GM18861 (cell line): ENCODE data around the gene ATP4A.

Source experiments
- ATAC-seq: cut with Tn5 transposase; IDR thresholded peaks from one replicate; pipeline ENCODE4 v1.9.1; 2021; ENCODE audit not compliant: unreplicated experiment

ATP4A gene

GRCh38 chr19:35549879-35550523 is 13.5 kb downstream of the ATP4A start:
- no peak for ATAC-seq

- no peak for ATAC-seq
Observed at GRCh38 chr19:35549174-35549788, 14.2 kb downstream of the ATP4A start.

- no peak for ATAC-seq
Observed at GRCh38 chr19:35546532-35546931, 16.9 kb downstream of the ATP4A start.

GRCh38 chr19:35545855-35546381 is 17.5 kb downstream of the ATP4A start:
- peak; percentile 26 for ATAC-seq

GRCh38 chr19:35545001-35545854 is 18.2 kb downstream of the ATP4A start, which contains the start of gene TMEM147:
Gene TMEM147, plus strand, starts transcription at chr19:35545626. Its CDS starts 114 bp downstream, at chr19:35545740.
- ATAC-seq: peak; percentile 63

- ATAC-seq: no peak
Observed at GRCh38 chr19:35544110-35544802, 19.2 kb downstream of the ATP4A start.

GRCh38 chr19:35543280-35544109 is 20.0 kb downstream of the ATP4A start:
- no peak for ATAC-seq

GRCh38 chr19:35542209-35542608 is 21.2 kb downstream of the ATP4A start:
- ATAC-seq: no peak

- no peak for ATAC-seq
Observed at GRCh38 chr19:35540356-35540927, 23.0 kb downstream of the ATP4A start.

- ATAC-seq: no peak
Observed at GRCh38 chr19:35539850-35540249, 23.6 kb downstream of the ATP4A start.

GRCh38 chr19:35539314-35539713 is 24.1 kb downstream of the ATP4A start:
- ATAC-seq: no peak

GRCh38 chr19:35534803-35535480 is 28.5 kb downstream of the ATP4A start:
- no peak for ATAC-seq

- ATAC-seq: no peak
Observed at GRCh38 chr19:35533822-35534392, 29.6 kb downstream of the ATP4A start.

- ATAC-seq: no peak
Observed at GRCh38 chr19:35533201-35533821, 30.1 kb downstream of the ATP4A start, which contains the start of gene GAPDHS. Gene GAPDHS, plus strand, starts transcription at chr19:35533456. Its CDS starts 72 bp downstream, at chr19:35533528.

GRCh38 chr19:35531291-35531690 is 32.2 kb downstream of the ATP4A start:
- no peak for ATAC-seq

- ATAC-seq: no peak
Observed at GRCh38 chr19:35529241-35530218, 33.9 kb downstream of the ATP4A start.
